Cardiac fibroblast (primary cell): Measurements from ENCODE around the gene SEPTIN8.
"Not testable (repeated sequence)": the region's sequence is repeated elsewhere in the genome, so short reads cannot be mapped to it uniquely, and the experiment has no call there.

Source experiments
- DNase-seq, 2 donors: peaks; one replicate each; pipeline versions ENCODE4 v3.0.0 to v3.0.0-alpha.2; 2010; ENCODE audit warnings: low read depth in 2 of 2
- H3K4me3 ChIP-seq, 2 donors: replicated peaks in 1 of 2; 1 replicate in 1 of 2; 2 replicates in 1 of 2; pipeline ENCODE4 v1.5.1; 2011; ENCODE audit warnings: low read depth in 2 of 2, low read length in 2 of 2, mild to moderate bottlenecking in 2 of 2, moderate library complexity in 1 of 2
- CTCF ChIP-seq: IDR thresholded peaks from one replicate; pipeline ENCODE4 v1.5.1; 2011; ENCODE audit warnings: low read depth, mild to moderate bottlenecking, low read length, inconsistent platforms

Gene SEPTIN8

GRCh38 chr5:132812123-132812765 lies 35.2 kb upstream of the SEPTIN8 start:
- no peak for DNase-seq
- H3K4me3 ChIP-seq: no peak overlapping the region
- TF ChIP-seq CTCF: no peak

- H3K4me3 ChIP-seq: no peak overlapping the region
- DNase-seq: no peak
- no peak for TF ChIP-seq CTCF
Measured at GRCh38 chr5:132810605-132811004, 33.6 kb upstream of the SEPTIN8 start.

- no peak for DNase-seq
- no peak for TF ChIP-seq CTCF
- no peak overlapping the region for H3K4me3 ChIP-seq
Measured at GRCh38 chr5:132808866-132809265, 31.8 kb upstream of the SEPTIN8 start.

GRCh38 chr5:132808448-132808847 lies 31.4 kb upstream of the SEPTIN8 start:
- no peak overlapping the region for H3K4me3 ChIP-seq
- DNase-seq: no peak
- no peak for TF ChIP-seq CTCF

- DNase-seq: no peak
- TF ChIP-seq CTCF: no peak
- H3K4me3 ChIP-seq: no peak overlapping the region
Measured at GRCh38 chr5:132807163-132807838, 30.3 kb upstream of the SEPTIN8 start.

- not testable (repeated sequence) for H3K4me3 ChIP-seq, DNase-seq
Measured at GRCh38 chr5:132806804-132807162, 29.7 kb upstream of the SEPTIN8 start.

GRCh38 chr5:132805872-132806271 lies 28.8 kb upstream of the SEPTIN8 start:
- not testable (repeated sequence) for DNase-seq, H3K4me3 ChIP-seq

- DNase-seq, H3K4me3 ChIP-seq: not testable (repeated sequence)
Measured at GRCh38 chr5:132804219-132804618, 27.2 kb upstream of the SEPTIN8 start.

GRCh38 chr5:132802685-132803066 lies 25.6 kb upstream of the SEPTIN8 start:
- H3K4me3 ChIP-seq, DNase-seq: not testable (repeated sequence)
